GM18519 (cell line): ENCODE results near the gene BCR.

Experiments used
- ATAC-seq: cut with Tn5 transposase; IDR thresholded peaks from one replicate; pipeline ENCODE4 v1.9.1; 2021; ENCODE audit warnings: mild to moderate bottlenecking, moderate library complexity; ENCODE audit not compliant: unreplicated experiment, low FRiP score

Gene BCR

DNA sequence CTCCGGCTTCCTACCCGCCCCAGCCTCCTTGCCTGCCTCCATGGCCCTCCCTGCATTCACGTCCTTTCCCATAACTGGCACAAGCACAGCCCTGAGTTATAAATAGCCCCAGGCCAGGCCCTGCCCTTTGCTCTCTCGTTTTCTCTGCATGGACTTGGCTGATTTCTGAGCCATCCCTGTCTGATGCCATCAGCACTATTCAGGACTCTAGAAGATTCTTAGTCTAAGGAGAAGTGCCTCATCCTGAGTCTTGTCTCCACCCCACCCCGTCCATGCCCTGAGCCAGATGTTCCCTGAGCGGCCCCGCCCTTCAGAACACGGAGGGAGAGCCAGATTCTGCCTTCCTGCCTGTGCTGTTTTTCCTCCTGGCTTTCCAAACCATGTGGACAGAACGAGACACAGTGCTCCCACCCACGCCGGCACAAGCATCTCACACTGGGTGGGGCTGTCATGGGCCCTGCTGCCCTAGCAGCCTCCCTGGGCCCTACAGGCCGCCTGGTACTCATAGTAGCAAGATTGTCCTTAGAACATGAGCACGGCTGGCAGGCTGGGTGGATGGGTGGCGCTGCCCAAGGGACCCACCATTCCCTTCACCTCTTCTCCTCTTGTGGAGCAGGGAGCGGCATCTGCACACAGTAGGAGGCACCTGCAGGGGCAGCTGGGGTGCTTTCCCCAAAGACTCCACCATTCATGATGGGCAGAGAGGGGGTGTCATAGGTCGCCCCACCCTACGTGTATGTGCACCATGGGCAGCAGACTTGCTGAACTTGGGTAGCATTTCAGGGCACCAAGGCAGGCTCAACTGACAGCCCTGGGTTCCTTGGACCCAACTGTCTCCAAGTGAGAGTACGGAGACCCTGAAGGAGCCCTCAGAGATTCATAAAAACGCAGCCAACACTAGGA, 76.9 kb downstream of the BCR start:
- ATAC-seq, result no peak

DNA sequence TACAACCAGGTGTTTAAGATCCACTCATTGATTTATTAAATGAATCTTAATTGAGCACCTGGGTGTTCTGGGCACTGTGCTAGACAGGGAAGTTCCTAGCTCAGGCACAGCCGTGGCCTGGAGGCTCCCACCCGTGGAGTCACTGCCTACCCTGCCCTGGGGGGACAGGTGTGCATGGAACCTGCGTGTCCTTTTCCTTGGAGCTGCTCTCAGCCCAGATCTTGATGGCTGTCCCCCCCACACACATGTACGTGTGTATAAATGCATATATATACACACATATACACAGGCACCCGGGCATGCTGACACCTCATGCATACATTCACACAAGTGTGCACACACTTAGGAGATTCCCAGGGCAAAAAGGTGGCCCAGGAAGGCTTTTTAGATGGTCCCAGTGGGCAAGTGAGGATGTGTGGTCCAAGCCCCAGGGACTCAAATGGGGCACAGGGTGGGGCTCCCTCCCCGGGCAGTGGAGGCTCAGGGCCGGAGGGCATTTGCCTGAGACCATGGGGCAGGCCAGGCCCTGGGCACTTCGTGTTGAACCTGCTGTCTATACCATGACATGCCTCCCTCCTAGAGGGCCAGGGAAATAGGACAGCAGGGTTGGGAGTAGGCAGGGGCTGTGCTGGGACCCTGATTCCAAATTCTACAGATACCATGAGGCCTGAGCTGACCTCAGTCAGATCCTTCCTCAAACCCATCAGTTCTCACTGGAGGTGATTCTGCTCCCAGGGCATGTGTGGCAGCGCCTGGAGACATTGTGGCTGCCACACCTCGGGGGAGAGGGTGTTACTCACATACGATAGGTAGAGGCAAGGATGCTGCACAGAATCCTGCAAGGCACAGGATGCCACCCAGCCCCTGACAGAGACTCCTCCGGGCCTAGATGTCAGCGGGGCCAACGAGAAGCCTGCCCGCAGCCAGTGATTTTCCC, 77.8 kb downstream of the BCR start:
- ATAC-seq, result no peak

DNA sequence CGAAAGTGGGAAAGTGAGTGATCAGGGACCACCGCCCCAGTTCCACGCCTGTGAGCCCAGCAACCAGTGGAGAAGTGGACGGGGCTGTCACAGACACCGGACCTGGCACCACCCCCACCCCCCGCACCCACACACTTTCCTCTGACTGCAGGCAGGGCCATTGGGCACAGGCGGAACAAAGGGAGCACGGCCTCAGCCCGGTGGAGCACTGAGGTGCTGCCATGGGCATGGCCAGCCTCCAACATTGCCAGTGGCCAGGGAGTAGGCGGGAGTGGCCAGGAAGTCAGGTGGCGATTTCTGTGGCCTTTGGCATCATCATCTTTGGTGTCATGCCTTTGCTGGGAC, 78.5 kb downstream of the BCR start:
- no peak for ATAC-seq

DNA sequence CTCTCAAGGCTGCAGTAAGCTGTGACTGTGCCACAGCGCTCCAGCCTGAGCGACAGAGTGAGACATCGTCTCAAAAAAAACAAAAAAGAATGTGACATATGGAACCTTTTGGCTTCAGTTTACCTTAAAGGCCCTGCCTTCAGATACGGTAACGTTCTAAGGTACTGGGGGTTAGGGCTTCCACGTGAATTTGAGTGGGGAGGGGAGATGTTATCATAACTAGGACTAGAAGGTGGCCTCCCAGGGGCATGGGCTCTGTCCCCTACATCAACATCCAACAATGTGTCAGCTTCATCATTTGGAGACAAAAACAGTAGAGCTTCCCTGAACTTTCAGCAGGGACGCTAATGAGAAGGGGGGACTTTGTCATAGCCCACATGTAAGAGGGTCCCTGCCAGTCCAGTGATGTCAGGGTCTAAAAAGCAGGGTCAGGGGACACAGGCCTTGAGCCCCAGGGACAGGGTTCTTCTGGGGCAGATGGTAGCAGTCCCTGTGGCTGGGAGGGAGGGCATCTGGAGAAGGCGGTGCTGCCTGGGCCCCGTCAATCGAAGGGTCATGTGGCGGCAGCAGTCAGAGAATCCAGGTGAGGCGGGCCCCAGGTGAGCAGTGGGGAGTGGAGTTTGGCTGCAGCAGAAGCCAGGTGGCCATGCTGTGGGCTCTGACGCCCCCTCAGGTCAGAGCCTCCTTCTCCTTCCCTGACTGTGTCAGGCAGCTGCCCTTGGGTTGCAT, 79.8 kb downstream of the BCR start:
- no peak for ATAC-seq

DNA sequence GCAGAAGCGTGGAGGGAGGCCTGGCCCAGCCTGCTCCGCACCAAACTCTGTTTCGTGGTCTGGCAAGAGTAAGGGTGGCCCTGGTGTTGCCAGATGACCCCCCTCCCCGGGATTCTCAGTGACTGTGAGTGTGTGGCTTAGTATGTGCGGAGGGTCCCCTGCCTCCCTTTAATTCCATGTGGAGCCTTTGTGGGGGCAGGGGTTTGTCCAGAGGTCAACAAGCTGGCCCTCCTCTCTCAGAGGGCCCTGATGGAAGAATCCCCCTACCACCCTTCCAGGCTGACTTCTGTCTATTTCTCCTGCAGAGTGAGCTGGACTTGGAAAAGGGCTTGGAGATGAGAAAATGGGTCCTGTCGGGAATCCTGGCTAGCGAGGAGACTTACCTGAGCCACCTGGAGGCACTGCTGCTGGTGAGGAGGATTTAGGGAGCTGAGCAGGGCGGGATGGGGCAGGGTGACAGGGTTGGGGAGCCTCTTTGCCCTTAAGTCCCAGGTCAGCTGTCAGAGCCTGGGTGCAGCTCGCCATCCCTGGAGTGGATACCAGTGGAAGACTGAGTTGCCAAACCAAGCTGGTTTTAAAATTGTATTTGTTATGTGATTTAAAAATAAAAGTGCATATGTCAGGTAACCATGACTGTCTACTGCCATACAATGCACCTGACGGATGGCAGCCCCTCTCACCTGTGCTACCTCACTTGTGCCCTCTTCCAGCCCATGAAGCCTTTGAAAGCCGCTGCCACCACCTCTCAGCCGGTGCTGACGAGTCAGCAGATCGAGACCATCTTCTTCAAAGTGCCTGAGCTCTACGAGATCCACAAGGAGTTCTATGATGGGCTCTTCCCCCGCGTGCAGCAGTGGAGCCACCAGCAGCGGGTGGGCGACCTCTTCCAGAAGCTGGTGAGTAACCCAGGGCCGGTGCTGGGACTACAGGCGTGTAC, 80.6 kb downstream of the BCR start:
- ATAC-seq, result no peak

DNA sequence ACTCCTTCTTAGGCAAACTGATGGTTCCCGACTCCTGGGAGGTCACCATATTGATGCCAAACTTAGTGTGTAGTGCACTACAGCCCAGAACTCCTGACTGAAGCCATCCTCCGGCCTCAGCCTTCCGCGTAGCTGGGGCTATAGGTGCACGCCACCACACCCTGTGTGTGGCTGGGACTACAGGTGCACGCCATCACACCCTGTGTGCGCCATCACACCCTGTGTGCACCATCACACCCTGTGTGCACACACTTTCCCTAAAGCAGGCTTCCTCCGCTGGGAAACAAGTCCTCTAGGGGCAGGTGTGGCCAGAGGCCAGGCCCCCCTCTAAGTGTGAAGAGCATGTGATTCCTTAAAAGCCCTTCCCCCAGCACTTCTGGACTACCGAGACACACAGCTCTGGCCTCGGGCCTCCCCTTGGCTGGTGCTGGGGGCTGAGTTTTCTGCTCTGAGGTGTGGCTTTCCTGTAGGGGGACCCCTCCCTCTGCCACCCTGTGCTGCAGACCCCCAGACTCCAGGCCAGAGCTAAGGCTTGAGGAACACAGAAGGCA, 81.7 kb downstream of the BCR start:
- no peak for ATAC-seq

DNA sequence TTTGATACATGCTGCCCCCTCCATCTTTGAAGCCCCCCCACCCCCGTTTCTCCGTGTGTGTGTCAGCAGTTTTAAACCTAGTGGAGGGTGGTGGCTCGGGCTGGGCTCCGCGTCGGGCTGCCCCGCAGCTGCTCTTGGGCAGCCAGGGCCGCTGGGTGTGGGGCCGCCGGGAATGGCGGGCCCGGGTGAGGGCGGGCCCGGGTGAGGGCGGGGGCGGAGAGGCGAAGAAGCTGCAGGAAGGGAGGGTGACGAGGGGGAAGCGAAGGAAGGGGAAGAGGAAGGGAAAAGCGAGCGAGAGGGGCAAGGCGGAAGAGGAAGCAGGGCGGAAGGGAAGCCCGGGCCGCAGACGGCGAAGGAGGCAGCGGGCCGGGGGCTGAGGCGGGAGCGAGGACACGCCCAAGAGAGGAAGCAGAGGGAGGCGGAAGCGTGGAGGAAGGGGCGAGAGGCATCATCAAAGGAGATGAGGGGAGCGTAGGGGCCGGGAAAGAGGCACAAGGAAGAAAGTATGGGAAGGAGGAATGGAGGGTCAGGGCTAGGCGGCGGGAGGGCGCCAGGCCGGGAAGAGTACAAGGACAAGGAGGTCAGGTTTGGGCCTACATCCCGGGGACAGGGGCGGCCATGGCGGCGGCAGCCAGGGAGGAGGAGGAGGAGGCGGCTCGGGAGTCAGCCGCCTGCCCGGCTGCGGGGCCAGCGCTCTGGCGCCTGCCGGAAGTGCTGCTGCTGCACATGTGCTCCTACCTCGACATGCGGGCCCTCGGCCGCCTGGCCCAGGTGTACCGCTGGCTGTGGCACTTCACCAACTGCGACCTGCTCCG, 82.4 kb downstream of the BCR start:
- ATAC-seq, result no peak

DNA sequence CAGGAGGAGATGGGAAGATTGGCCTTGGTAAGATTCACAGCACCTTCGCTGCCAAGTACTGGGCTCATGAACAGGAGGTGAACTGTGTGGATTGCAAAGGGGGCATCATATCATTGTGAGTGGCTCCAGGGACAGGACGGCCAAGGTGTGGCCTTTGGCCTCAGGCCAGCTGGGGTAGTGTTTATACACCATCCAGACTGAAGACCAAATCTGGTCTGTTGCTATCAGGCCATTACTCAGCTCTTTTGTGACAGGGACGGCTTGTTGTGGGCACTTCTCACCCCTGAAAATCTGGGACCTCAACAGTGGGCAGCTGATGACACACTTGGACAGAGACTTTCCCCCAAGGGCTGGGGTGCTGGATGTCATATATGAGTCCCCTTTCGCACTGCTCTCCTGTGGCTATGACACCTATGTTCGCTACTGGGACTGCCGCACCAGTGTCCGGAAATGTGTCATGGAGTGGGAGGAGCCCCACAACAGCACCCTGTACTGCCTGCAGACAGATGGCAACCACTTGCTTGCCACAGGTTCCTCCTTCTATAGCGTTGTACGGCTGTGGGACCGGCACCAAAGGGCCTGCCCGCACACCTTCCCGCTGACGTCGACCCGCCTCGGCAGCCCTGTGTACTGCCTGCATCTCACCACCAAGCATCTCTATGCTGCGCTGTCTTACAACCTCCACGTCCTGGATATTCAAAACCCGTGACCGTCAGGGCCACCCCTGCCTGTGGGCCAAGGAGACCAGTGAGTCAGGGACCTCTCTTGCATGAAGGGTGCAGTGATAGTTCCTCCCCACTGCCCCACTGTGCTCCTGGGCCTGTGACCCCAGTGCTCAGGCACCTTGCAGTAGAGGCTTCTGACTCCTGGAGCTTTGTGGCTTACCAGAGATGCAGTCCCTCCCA, 83.6 kb downstream of the BCR start:
- no peak for ATAC-seq

DNA sequence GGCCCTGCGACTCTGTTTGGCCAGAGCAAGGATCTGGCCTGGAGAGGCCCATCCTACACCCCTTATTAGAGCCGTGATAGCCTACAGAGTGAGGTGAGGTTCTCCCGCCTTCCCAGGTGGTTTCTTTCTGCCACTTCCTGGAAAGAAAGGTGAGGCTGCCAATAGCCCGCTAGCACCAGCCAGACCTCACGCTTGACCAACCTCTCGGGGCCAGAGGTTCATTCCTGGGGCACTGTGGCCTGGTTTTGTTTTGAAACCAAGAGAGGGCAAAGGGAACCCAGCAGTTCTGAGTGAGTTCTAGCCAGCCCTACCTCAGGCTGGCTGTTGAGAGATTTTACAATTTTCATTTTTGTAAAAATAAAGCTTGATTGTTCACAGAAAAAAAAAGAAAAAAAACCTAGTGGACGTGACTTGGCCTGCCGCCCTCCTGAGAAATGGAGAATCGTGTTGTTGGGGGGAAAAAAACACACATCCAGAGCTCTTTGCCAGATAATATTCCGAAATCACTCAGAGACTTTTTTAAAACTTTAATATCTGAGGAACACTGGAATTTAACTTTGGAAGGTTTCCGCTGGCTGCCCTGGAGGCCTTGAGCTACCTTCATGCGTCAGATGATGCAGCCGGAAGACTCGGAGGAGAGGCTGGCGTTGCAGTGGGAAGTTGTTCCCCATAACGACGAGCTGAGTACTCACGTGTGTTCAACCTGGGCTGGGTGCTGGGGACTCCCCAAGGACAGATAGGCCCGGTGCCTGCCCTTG, 84.5 kb downstream of the BCR start:
- no peak for ATAC-seq

DNA sequence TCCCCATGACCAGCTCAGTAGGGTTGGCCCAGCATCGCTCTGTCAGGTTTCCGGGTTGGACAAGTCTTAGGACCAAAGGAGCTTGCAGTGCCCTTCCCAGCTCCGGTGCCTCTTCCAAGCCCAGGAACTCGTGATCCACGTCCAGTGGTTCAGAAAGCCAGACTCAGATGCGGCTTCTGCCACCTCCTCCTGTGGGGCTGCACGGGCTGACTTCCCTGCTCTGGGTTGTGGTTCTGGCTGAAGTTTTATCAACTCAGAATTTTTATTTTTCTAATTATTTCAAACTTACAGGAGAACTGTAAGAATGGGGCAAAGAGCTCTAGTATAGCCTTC, 85.0 kb downstream of the BCR start:
- no peak for ATAC-seq

DNA sequence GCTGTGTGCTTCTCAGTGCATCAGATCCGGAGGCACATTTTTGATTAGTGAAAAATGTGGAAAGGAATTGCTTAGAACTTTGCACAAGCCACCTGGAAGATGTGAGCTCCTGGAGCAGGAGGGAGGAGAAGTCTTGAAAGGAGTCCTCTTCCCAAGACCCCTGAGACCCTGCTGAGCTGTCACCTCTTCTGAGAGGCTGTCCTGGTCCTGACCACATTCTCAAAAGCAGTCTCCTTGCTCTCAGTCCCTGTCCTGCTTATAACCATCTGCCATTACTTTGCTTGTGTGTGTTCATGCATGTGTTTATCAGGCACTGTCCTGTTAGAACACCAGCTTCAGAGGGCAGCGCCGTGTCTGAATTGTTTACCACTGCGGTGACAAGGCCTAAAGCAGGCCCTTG, 86.5 kb downstream of the BCR start:
- ATAC-seq, result no peak

DNA sequence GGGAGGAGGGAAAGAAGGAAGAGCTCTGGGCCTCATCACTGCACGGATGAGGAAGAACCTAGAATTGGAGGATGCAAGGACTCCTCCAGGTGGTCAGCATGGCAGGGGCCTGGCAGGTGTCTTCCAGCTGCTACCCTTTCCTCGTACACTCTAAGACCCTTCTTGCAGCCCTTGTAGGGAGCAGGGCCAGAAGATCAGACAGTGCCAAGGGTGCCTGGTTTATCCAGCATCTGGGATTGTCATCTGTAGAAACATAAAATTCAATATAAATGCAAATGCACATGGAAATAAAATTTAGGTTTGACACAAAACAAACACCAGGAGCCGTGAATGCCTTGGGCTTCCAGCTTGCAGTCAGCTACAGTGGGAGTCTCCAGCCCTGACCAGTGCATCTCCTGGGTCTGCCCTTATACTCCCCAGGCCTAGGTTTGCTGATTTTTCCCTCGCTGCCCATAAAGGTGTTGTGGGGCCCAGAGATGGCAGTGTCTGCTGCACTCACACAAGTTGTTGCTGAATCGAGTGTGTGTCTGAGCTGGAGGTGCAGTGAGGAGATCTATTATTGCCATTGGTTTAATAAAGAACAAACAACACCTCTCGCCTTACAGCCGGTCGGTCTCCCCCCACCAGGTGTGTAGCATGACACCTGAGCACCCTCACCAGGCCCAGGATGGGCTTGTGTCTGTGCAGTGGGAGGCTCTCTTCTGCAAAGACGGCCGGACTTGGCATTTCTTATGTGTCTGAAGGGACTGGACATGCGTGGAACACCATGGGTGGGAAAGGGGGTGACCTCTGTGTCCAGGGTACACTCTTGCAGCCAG, 87.1 kb downstream of the BCR start:
- no peak for ATAC-seq

DNA sequence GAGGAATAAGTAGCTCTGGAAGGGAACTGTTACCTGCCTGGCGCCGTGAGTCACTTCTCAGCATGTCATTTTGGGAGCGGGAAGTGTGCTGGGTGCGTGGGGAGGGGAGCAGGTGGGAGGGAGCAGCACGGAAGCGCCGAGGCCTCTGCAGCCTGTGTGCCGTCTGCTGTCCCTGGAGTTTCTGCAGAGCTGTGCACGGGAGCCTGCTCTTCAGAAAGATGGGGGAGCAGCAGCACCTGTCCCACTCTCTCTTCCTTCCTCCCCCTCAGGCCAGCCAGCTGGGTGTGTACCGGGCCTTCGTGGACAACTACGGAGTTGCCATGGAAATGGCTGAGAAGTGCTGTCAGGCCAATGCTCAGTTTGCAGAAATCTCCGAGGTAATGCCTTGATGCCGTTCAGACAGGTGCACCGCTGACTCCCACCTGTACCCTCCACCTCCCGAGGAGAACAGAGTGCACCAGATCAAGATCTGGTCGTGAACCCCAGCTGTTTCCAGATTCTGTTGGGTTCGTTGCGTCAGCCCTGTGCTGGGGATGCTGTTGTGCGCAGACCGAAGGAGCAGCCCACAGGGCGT, 87.9 kb downstream of the BCR start:
- no peak for ATAC-seq

DNA sequence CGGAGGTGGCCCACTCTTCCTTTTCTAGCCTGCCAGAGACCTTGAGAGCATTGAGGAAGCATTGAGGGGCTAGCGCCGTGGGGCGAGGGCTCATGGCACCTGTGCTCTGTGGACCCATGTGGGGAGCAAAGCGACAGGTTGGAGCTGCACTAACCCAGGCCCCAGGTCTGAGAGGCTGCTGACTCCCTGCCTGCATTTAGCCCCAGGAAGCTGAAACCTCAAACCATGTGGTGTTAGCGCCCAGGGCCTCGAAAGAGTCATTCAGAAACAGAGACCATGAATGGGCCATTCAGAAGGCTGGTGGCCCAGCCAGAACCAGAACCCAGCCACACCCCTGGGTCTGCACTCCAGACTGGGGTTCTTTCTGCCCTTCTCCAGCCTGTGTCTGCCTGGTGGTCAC, 88.6 kb downstream of the BCR start:
- no peak for ATAC-seq

DNA sequence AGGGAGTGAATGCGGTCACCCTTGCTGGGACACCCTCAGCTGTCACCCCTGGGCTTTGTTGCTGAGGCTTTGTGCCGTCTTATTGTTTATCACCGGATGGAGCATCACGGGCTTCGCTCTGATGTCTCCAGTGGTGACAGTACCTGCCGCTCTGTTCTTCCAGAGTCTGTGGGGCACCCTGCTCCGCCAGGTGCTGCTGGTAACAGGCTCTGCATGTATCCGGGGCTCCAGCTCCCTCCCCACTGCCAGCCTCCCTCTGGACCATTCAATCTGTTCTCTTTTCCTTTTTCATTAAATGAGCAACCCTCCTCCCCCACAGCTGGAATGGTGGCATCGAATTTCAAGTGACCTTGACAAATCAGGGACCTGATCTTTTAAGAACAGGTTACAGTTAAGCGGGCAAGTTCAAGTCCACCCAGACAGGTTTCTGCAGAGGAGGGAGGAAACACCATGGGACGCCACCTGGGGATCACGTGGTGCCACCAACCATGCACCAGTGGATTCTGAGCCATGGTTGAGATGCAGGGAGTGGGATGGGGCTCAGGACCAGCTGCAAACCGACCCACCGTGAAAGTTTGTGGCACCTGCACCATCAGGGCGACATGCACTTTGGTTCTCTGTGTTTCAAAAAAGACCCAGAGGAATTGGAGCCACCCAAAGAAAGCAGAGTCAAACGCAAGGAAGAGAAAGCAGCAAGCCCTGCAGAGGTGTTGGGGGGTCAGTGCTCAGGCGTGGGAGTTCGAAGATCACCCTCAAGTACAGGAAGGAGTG, 89.3 kb downstream of the BCR start:
- ATAC-seq, result no peak
